ENCODE data around the gene KIR2DL4.
"Not testable (repeated sequence)": the region's sequence is repeated elsewhere in the genome, so short reads cannot be mapped to it uniquely, and the experiment has no call there.

Gene KIR2DL4

GRCh38 chr19:54850930-54851329 is 47.5 kb downstream of the KIR2DL4 start:
- no peaks in the 10 kb centered on the region for H3K27me3 ChIP-seq
- peaks cover 14 to 26% of the 10 kb centered on the region in 2 experiments for H3K4me1 ChIP-seq (ENCODE audit: control insufficient read depth in 1 of 2, insufficient read depth in 1 of 2, low read depth in 1 of 2, low read length in 1 of 2)
- no peak overlapping the region for H3K4me3 ChIP-seq (ENCODE audit: low read depth in 1 of 2, low read length in 1 of 2)
- H3K36me3 ChIP-seq: no peaks in the 10 kb centered on the region
- no peak for TF ChIP-seq CTCF (IDR thresholded peaks at IDR 0.05)
- no peaks in the 10 kb centered on the region for H3K9me3 ChIP-seq
- H3K27ac ChIP-seq: peak overlapping the region; percentile 59

GRCh38 chr19:54851353-54851752 is 47.9 kb downstream of the KIR2DL4 start:
- H3K4me1 ChIP-seq (ENCODE audit: control insufficient read depth in 1 of 2, insufficient read depth in 1 of 2, low read depth in 1 of 2, low read length in 1 of 2): peaks cover 14 to 26% of the 10 kb centered on the region in 2 experiments

GRCh38 chr19:54855241-54855640 is 51.8 kb downstream of the KIR2DL4 start:
- not testable (repeated sequence) for H3K27me3 ChIP-seq; H3K4me3 ChIP-seq (ENCODE audit: low read depth in 1 of 2, low read length in 1 of 2); H3K9me3 ChIP-seq; H3K36me3 ChIP-seq
- peaks cover 36 to 47% of the 10 kb centered on the region in 2 experiments for H3K4me1 ChIP-seq (ENCODE audit: control insufficient read depth in 1 of 2, insufficient read depth in 1 of 2, low read depth in 1 of 2, low read length in 1 of 2)
- H3K27ac ChIP-seq: peak overlapping the region; percentile 63

More at GRCh38 chr19:54851353-54851752, 47.9 kb downstream of the KIR2DL4 start:
- H3K27ac ChIP-seq: peak overlapping the region; percentile 59
- H3K4me3 ChIP-seq (ENCODE audit: low read depth in 1 of 2, low read length in 1 of 2): no peak overlapping the region
- no peaks in the 10 kb centered on the region for H3K9me3 ChIP-seq
- no peaks in the 10 kb centered on the region for H3K27me3 ChIP-seq
- no peaks in the 10 kb centered on the region for H3K36me3 ChIP-seq
- no peak for TF ChIP-seq CTCF (IDR thresholded peaks at IDR 0.05)

GRCh38 chr19:54858476-54858875 is 55.1 kb downstream of the KIR2DL4 start:
- H3K4me3 ChIP-seq (ENCODE audit: low read depth in 1 of 2, low read length in 1 of 2); H3K9me3 ChIP-seq; H3K36me3 ChIP-seq: not testable (repeated sequence)
- peak overlapping the region; percentile 72 for H3K27ac ChIP-seq
- H3K4me1 ChIP-seq (ENCODE audit: control insufficient read depth in 1 of 2, insufficient read depth in 1 of 2, low read depth in 1 of 2, low read length in 1 of 2): peaks cover 31 to 33% of the 10 kb centered on the region in 2 experiments
- peaks cover 16% of the 10 kb centered on the region for H3K27me3 ChIP-seq

- not testable (repeated sequence) for H3K36me3 ChIP-seq, H3K9me3 ChIP-seq
- H3K27me3 ChIP-seq: peaks cover 16% of the 10 kb centered on the region
- H3K4me3 ChIP-seq (ENCODE audit: low read depth in 1 of 2, low read length in 1 of 2): peak overlapping the region in 1 of 2 experiments; percentile 7
- H3K27ac ChIP-seq: peak overlapping the region; percentile 72
- H3K4me1 ChIP-seq (ENCODE audit: control insufficient read depth in 1 of 2, insufficient read depth in 1 of 2, low read depth in 1 of 2, low read length in 1 of 2): peaks cover 31 to 33% of the 10 kb centered on the region in 2 experiments
Observed at GRCh38 chr19:54859421-54859820, 56.0 kb downstream of the KIR2DL4 start.

GRCh38 chr19:54863459-54863858 is 60.0 kb downstream of the KIR2DL4 start:
- not testable (repeated sequence) for H3K27ac ChIP-seq; H3K4me3 ChIP-seq (ENCODE audit: low read depth in 1 of 2, low read length in 1 of 2); H3K9me3 ChIP-seq; H3K36me3 ChIP-seq
- peaks cover 17 to 19% of the 10 kb centered on the region in 2 experiments for H3K4me1 ChIP-seq (ENCODE audit: control insufficient read depth in 1 of 2, insufficient read depth in 1 of 2, low read depth in 1 of 2, low read length in 1 of 2)
- H3K27me3 ChIP-seq: peaks cover 32% of the 10 kb centered on the region

All from neutrophil (primary cell).